Putamen (tissue), 1 donor: ENCODE results near the gene EXOC3L1.
A peak's percentile ranks its signal among the peaks of the same experiment; 100 is the strongest.

Source experiments
- DNase-seq: peaks from one replicate; pipeline ENCODE4 v3.0.0-alpha.2; 2016; ENCODE audit warnings: low spot score

The EXOC3L1 gene

GRCh38 chr16:67190041-67190440 is at the start of gene EXOC3L1:
EXOC3L1 (minus strand) TSS chr16:67190136; CDS start chr16:67189676, 460 bp downstream.
- DNase-seq: no peak

GRCh38 chr16:67238806-67239470 is 49.0 kb upstream of the EXOC3L1 start:
- no peak for DNase-seq

- no peak for DNase-seq
Measured at GRCh38 chr16:67238278-67238575, 48.3 kb upstream of the EXOC3L1 start.

GRCh38 chr16:67237396-67238277 is 47.7 kb upstream of the EXOC3L1 start:
- no peak for DNase-seq

GRCh38 chr16:67236563-67237395 is 46.8 kb upstream of the EXOC3L1 start:
- peak; percentile 76 for DNase-seq

- peak; percentile 86 for DNase-seq
Measured at GRCh38 chr16:67235816-67236562, 46.1 kb upstream of the EXOC3L1 start.

- no peak for DNase-seq
Measured at GRCh38 chr16:67234180-67234597, 44.3 kb upstream of the EXOC3L1 start.

- no peak for DNase-seq
Measured at GRCh38 chr16:67233596-67233995, 43.7 kb upstream of the EXOC3L1 start.

- no peak for DNase-seq
Measured at GRCh38 chr16:67230809-67231660, 41.1 kb upstream of the EXOC3L1 start.

GRCh38 chr16:67229906-67230808 is 40.2 kb upstream of the EXOC3L1 start:
- DNase-seq: no peak

GRCh38 chr16:67228905-67229304 is 39.0 kb upstream of the EXOC3L1 start:
- no peak for DNase-seq

GRCh38 chr16:67228034-67228785 is 38.3 kb upstream of the EXOC3L1 start:
- no peak for DNase-seq

- DNase-seq: no peak
Measured at GRCh38 chr16:67227567-67227921, 37.6 kb upstream of the EXOC3L1 start.

- peak; percentile 96 for DNase-seq
Measured at GRCh38 chr16:67226804-67227566, 37.0 kb upstream of the EXOC3L1 start, which contains the start of gene TMEM208. TMEM208 (plus strand) TSS chr16:67227130; CDS start chr16:67227219, 89 bp downstream.

- DNase-seq: no peak
Measured at GRCh38 chr16:67226295-67226803, 36.4 kb upstream of the EXOC3L1 start.

GRCh38 chr16:67223992-67224391 is 34.1 kb upstream of the EXOC3L1 start:
- no peak for DNase-seq

- DNase-seq: no peak
Measured at GRCh38 chr16:67216612-67217490, 26.9 kb upstream of the EXOC3L1 start.
